Stimulated activated CD8-positive, alpha-beta memory T cell treated with anti-CD3 and anti-CD28 coated beads, Interleukin-2, amount 100 ng/mL, for 1 hour (primary cell): ENCODE measurements around the gene LRCH1.

ENCODE experiments used
- DNase-seq, 2 donors: peaks; one replicate each; pipeline ENCODE4 v3.0.0-alpha.2; 2020; ENCODE audit warnings: low read depth in 2 of 2

LRCH1 gene

DNA sequence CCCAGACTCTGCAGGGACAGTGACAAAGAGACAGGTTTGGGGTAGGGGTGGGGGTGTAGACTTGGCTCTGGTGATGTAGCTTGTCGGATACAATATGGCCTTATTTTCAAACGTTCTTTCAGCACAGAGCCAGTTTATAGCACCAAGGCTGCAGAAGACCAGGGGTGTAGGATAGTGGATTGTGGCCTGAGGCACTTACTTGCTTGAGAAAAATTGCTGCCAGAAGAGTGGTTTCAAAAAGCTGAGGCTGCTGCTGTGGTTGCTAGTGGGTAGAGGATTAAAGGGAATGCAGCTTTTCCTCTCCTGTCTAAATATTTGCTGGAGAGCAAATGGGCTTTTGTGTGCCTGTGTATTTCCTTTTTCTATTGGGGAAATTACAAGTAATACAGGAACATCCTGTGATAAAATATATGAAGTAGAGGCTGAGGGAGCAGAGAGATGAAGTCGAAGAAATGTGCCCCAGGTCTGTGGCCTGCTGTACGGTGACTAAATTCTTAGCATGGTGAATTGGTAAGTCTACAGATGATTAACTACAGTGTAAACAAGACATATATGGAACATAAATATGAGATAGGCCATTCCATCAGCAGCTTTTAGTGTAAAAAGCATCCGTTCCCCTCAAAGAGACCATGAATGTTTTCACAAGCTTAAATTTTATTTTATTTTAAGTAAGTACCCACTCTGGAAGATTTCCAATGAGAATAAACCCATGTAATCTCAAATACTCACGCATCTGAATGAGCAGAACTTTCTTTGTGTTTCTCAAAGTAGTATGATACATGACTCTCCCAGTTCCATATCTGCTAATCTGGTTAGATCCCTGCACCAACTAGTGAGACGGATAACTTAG lies 112.9 kb downstream of the LRCH1 start:
- no peak for DNase-seq

DNA sequence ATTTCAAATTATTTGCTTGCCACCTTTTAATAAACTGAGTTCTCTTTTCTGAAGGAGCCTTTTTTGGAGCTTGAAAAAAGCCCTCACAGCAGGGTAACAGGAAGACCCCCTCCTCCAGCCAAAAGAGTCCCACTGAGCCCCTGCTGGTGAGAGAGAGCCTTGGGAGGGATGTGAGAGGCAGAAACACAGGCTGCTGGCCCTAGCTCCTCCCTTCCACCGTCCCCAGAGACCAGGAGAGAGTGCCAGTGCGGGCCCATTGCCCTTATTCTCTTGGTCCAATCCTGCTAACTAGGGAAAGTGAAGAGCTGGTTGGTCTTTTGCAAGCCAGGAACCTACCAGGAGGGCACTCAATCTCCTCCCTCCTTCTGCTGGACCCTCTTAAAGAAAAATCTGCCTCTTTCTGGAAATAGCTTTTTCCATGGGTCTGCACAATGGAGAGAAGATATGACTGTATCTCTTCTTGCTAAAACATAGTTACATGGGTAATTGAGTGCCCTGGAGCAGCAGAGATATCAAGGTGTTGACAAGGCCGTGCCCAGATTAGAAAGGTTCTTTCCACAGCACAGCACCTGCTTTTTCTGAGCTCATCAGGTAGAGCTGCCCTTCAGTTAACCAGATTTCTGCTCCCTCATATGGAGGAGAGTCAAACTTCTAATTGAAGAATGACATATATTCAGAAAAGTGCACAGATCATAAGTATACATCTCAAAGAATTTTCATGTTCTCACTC lies 113.9 kb downstream of the LRCH1 start:
- DNase-seq: no peak

- DNase-seq: no peak
Measured at GRCh38 chr13:46667687-46668281, 114.8 kb downstream of the LRCH1 start.

DNA sequence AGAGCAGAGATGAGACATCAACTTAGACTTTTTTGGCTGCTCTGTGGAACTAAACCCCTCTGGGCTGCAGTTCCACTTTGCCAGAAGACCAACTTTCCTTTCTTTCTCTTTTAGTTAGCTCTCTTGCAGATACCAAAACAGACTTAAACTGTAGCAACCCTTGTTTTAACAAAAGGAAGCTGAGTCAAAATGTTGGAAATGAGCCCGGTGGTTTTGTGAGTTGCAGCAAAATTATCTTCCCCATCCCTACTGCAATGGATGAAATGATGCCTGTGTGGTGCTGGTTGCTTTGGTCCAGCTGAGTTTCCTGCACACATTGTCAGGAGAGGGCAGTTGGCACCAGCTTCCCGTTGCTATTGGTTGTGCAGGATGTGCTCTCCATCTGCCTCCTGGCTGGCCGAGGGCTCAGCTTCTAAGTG lies 115.3 kb downstream of the LRCH1 start:
- DNase-seq: no peak

DNA sequence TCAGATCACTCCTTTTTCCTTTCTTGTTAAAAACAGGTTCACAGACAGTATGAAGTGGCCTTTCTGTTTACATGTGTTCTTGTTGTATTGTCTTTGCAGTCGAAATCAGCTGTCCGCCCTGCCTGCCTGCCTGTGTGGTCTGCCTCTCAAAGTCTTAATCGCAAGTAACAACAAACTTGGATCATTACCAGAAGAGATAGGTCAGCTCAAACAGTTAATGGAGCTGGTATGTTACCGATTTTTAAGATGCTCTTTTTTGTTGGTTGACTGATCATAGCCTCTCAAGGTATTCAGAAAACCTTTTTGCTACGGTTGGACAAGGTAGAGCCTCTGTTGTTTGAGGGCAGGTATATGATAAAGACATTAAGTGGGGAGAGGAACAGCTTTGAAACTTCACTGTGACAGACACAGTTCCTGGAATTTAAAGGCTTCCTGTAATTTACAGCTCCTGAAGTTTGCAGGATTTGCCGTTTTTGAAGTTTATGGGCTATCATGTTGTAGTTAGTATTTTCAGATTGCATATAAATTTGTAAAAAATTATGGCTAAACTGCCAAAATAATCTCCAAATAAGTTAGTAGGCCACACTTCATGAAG lies 116.1 kb downstream of the LRCH1 start:
- DNase-seq: no peak

GRCh38 chr13:46672338-46673090 lies 119.5 kb downstream of the LRCH1 start:
- DNase-seq: no peak

DNA sequence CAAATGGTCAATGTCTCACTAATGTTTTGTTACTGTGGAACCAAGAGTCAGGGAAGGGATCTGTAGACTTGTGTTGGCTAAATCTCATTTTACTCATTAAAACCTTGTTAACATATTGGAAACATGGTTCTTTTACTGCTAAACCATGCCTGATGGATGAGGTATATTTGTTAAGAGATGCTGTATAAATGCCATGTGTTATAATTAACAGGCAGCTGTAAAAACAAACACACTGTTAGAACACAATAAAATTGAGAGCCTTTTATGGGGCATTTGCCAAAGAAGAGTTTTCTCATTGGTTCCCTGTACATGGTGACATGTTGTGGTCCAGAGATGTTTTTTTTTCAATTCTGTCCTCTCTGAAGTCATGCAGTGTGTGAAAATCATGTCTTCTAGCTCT lies 122.0 kb downstream of the LRCH1 start:
- DNase-seq: no peak

DNA sequence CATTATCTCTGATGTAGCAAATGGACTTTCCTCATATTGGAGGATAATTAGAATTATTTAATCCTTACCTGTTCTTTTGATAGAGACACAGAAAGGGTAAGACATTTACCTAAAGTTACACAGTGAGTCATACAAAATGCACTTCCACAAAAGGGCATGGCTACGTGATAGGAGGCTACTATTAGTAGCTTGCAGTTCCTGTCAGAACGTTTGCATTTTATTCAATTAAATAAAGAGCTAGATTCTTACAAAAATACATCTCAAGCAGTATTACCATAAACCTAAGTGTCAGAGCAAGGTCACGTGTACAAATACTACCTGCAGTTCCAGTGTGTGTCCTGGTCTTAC lies 123.4 kb downstream of the LRCH1 start:
- DNase-seq: no peak

- DNase-seq: no peak
Measured at GRCh38 chr13:46679369-46680120, 126.6 kb downstream of the LRCH1 start.

GRCh38 chr13:46682015-46682414 lies 129.0 kb downstream of the LRCH1 start:
- DNase-seq: no peak

- DNase-seq: no peak
Measured at GRCh38 chr13:46682707-46683106, 129.7 kb downstream of the LRCH1 start.

- no peak for DNase-seq
Measured at GRCh38 chr13:46683676-46684260, 130.8 kb downstream of the LRCH1 start.

DNA sequence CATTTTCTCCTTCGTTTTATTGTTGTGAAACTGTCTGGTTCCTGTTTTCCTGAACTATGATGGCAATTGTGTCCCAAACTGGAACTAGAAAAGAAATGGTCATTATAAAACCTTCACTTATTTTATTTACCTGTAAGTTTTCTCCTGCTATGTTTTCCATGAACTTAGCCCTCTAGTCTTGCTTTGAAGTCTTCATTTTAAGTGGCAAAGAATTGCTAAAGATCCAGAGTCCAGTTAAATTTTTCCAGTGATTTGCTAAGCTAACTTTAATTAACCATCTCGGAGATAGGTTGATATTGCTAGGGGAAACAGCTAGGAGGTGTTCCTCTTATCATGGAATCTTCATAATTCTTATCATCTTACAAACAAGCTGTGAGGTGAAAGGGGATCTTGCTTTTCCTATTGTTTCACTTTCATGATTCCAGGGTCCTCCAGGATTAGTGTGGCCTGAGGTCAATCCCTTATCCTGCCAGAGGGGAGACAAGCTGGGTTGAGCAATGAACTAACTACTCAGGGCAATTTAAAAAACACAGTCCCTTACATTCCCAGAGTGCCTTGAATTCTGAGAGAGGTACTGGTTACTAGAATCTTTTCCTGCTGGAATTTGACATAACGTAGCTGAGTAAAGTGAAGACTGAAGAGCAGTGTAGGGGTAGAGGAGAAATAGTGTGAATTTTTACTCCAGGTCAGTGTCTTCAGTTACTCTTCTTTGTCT lies 131.5 kb downstream of the LRCH1 start:
- DNase-seq: no peak

- no peak for DNase-seq
Measured at GRCh38 chr13:46685006-46685730, 132.2 kb downstream of the LRCH1 start.

- DNase-seq: no peak
Measured at GRCh38 chr13:46686171-46686570, 133.2 kb downstream of the LRCH1 start.

DNA sequence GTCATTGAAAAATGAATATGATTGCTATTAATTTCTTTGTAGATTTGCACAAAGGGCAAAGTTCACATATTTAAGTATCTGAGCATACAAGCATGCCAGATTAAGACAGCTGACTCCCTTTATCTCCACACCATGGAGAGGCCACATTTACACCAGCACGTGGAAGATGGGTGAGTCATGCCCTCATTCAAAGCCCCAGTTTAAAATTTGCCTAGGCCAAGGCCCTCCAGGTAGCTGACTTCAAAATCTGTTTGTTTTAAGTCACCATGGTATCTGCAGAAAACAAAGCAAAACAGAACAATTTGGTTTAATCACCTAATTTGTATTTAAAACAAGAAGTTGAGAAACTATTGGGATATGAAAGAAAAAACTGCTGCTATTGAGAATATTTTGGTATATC lies 134.8 kb downstream of the LRCH1 start:
- no peak for DNase-seq

DNA sequence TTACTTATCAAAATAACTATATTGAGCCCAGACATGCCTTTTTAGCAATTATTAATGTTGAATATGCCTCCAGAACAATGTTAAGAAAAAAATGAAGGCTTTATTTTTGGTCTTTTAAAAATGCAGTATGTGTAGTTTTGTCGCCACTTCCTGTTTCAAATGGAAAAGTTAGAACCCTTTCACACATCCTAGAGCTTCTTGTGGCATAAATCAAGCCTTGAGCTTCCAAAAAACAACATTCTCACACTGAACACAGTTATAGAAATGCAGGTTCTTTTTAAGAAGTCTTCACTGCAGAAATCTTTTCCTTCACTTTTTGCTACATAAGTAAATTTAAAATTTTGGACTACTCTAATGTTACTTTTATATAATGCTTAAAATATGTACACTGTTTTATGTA lies 135.3 kb downstream of the LRCH1 start:
- DNase-seq: no peak

DNA sequence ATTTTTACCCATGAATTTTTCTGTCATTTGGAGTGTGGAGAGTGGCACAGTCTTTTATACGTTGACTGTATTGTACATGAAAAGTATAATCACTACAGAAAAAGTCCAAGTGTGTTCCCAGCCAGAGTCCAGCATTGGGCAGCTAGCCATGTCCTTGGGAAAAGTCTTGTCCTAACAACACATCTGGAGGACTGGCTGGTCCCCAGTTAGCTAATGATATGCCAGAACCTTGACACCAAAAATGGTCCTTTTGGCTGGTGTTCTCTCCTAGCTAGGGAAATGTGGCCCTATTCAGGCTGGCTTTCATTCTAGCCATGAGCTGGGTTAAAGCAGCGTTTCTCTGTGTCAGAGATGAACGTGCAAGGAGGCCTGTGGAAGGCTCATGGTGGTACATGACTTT lies 145.0 kb downstream of the LRCH1 start:
- DNase-seq: no peak

DNA sequence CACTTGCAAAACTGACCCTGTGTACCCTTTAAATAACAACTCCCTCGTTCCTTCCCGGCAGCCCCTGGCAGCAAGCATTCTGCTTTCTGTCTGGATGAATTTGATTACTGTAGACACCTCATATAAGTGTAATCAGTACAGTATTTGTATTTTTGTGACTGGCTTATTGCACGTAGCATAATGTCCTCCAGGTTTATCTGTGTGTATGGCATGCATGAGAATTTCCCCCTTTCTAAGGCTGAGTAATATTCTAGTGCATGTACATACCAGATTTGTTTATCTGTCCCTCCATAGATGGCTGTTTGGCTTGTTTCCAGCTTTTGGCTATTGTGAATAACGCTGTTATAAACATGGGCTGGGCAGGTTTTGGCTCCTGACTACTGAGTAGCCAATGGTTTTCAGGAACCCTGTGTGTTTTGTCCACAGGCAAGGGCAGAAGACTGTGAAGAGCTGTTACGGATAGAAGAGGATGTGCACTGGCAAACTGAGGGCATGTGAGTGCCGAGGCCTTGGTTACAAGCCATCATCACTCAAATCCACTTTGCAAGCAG lies 146.0 kb downstream of the LRCH1 start:
- DNase-seq: no peak
